IMR-90 (cell line): Measurements from ENCODE around the gene NEGR1.

Experiments used
- CTCF ChIP-seq: conservative IDR thresholded peaks from 2 replicates; pipeline ENCODE4 v1.5.1; 2012; ENCODE audit warnings: mild to moderate bottlenecking, low read depth, low read length, improper control_type of control experiment
- MAFK ChIP-seq: IDR thresholded peaks from 2 replicates; pipeline ENCODE4 v1.6.1; 2012; ENCODE audit warnings: low read depth, low read length, improper control_type of control experiment
- MAZ ChIP-seq: IDR thresholded peaks from 2 replicates; pipeline ENCODE4 v1.6.1; 2012; ENCODE audit warnings: low read depth, mild to moderate bottlenecking, low read length, improper control_type of control experiment, moderate library complexity, borderline replicate concordance
- RFX5 ChIP-seq: IDR thresholded peaks from 2 replicates; pipeline ENCODE4 v1.8.0; 2012; ENCODE audit warnings: low read depth, mild to moderate bottlenecking, low read length, moderate library complexity
- SMC3 ChIP-seq: fragments of 150-350 bp; IDR thresholded peaks from 2 replicates; pipeline ENCODE4 v1.6.1; 2016; ENCODE audit warnings: low read depth, mild to moderate bottlenecking, antibody characterized with exemption, low read length, moderate library complexity

- no peak for TF ChIP-seq RFX5
- no peak for TF ChIP-seq CTCF
- TF ChIP-seq SMC3, result no peak
- TF ChIP-seq MAZ, result no peak
- TF ChIP-seq MAFK, result no peak
These were observed 84.6 kb downstream of the NEGR1 start for GRCh38 chr1:72197786-72198185.
